NCI-H345 (cell line): ENCODE data around the gene ACP1.
"Not testable (repeated sequence)": the region's sequence is repeated elsewhere in the genome, so short reads cannot be mapped to it uniquely, and the experiment has no call there.

Experiments used
- DNase-seq: peaks from one replicate; lab custom pipeline; 2025; lab: John Stamatoyannopoulos, UW

Gene ACP1

DNA sequence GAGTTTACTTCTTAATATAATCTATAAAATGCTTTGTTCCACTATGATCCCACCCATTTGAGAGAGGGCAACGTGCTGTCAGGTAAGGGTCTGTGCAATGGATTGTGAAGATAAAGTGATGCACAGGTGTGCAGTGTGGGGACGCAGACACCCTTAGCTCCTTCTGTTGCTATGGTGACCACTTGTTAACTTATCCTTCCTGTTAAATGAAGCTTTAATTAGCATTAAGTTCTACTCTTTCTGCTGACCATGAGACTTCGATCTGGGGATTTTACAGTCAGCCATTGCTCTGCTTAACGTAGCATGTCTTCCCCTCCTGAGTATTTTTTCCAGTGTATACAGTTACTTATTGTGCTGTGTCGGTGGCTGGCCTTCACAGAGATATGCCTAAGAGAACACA, 46.2 kb downstream of the ACP1 start:
- DNase-seq = peak; percentile 46

DNA sequence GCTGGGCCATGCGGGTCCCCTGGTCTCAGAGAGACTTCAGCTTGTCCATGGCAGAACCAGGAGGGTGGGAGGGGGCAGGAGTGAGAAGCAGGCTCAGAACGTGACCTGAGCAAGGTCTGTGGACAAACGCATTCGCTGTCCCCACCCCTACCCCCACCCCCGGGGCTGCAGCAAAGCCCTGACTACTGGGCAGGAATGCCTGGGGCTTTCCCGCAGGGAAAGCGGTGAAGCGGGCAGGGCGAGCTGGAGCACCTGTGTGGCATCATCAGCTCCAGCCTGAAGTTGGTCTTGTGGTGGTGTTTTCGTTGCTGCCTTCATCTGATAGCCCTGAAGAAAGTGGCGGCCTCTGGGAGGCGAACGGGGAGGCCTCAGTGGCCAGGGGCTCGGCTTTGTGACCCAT, 49.2 kb downstream of the ACP1 start:
- peak; percentile 36 for DNase-seq

DNA sequence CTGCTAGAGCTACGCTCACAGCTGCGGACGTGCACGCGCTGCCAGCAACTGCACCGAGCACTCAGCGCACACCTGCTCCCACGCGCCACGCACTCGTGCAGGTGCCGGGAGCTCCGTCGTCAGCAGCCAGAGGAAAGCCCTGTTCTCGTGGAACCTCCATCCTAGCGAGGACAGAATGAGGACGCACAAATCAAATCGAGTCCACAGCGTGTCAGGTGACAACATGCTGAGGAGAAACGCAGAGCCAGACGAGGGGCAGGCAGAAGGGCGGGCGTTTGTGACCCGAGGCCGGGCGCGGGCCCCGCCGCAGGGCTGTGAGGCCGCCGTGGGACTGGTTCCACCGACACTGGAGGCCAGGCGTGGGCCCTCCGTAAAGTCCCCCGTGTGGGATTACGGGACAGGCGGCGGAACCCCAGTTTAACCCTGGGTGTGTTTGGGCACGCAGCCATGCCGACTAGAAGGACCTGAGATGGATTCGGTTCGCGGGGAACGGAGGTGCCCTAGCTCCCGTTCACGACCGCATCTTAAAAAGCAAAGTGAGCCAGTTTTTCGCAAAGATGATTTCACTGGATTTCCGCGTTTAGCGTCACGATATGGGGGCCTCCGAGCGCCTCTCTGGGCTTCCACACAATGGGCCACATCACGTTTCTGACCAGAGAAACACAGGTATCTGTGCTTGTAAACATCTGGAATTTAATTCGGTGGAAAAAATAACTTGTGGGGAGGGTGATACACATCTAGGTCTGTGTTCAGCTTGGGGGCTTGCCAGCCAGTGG, 50.0 kb downstream of the ACP1 start:
- DNase-seq = no peak

DNA sequence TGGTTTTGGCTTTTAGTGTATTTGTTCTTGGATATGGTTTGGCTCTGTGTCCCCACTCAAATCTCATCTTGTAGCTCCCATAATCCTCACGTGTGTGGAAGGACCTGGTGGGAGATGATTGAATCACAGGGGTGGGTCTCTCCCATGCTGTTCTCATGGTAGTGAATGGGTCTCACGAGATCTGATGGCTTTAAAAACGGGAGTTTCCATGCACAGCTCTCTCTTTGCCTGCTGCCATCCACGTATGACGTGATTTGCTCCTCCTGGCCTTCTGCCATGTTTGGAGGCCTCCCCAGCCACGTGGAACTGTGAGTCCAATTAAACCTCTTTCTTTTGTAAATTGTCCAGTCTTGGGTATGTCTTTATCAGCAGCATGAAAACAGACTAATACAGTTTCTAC, 51.2 kb downstream of the ACP1 start:
- DNase-seq = not testable (repeated sequence)

DNA sequence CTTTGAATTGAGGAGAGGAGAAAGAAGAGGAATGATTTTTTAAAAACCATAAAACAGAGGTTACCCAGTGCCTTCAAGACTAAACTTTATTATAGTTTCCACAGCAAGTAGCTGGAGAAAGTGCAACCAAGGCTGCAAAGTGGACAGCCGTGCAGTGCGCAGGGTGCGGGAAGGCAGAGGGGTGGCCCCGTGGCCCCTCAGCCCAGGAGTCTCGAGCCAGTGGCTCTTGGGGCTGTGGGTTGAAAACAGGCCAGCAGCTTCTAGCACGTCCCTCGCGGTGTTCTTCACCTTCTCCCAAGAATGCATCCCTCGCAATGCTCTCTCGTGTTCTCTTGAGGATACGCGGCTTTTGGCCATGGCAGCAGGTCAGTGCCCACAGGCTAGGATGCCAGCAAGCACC, 51.6 kb downstream of the ACP1 start:
- no peak for DNase-seq

DNA sequence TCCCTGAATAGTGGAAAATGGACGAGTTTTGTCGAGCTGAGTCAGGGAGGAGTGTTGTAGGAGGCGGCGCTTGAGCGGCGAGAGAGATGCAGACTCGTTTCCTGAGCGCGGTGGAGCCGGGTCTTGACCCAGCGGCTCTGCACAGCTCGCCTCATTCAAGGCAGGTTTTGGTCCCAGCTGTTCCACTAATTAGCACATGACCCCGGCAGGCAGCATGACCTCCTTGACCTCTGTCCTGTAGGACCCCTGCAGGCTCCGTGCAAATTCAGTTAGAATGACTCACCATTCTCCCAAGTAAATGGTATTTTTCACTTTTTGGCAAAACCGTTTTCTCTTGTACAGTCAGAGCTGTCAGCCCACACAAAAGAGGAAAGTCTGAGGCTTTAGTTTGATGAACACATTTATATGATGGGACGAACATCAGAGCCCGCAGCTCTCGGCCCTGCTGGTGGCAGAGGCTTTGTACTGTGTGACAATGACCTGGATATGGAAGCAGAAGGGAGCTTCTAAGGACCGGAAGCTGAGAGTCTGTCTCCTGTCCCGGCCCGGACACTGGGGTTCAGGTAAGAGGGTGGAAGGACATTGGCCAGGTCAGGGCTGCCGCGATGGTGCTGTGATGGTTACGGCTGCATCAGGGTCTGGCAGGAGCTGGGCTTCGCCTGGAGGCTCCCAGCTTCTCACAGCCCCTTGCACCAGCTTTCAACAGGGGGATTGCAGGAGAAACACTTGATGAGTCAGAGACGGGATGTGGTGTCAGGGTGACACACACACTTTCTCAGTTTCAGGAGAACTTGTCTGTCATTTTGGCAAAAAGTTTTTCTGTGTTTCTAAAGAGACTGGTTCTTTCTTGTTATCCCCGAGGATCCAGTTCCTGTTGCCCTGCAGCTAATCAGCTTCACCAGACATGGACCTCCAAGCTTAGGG, 53.0 kb downstream of the ACP1 start:
- DNase-seq = no peak

DNA sequence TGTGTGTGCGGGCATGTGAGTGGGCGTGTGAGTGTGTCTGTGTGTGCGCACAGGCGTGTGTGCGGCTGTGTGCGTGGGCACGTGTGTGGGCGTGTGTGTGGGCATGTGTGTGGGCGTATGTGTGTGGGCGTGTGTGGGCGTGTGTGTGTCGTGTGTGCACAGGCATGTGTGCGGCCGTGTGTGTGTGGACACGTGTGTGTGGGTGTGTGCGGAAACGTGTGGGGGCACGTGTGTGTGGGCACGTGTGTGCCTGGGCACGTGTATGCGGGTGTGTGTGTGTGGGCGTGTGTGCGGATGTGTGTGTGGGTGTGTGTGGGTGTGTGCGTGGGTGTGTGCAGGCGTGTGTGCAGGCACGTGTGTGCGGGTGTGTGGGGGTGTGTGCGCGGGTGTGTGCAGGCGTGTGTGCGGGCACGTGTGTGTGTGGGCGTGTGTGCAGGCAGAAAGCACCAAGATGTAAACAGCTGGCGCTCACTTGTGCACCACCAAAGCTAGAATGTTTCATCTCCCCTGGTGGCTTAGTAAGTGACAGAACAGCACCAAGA, 54.4 kb downstream of the ACP1 start:
- DNase-seq = no peak

DNA sequence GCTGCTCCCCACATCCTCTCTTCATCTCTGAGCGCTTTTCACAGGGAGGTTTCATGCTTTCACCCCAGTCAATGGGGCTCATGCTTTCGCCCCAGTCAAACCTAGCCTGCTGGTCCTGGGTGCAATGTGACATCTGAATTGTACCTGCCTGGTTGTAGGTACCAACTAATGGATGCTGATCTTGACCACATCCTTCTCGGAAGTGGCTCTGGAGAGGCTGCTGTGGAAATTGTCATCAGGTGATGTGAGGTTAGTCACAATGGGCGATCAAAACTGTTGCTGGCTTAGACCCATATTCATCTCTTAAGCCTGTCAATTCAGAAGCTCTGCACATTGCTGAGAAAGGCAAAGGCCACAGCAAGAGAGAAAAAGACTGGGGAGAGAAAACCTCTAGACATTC, 55.8 kb downstream of the ACP1 start:
- DNase-seq = no peak

DNA sequence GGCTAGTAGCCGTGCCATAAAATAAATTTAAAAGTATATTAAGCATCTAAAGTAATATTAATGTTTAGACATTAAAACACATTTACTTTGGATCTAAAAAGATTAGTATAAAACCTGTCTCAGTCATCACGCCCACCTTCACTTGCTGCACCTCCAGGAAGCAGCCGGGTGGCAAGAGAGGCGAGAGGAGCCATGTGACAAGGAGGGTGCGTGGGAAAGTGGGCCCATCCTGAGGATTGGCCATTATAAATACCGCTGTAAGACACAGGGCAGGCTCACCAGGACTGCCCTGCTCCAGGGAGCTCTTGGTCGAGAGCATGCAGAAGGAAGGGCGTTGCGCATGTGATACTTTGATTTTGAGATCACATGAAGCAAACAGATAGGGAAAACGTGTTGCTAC, 57.6 kb downstream of the ACP1 start:
- DNase-seq = no peak

DNA sequence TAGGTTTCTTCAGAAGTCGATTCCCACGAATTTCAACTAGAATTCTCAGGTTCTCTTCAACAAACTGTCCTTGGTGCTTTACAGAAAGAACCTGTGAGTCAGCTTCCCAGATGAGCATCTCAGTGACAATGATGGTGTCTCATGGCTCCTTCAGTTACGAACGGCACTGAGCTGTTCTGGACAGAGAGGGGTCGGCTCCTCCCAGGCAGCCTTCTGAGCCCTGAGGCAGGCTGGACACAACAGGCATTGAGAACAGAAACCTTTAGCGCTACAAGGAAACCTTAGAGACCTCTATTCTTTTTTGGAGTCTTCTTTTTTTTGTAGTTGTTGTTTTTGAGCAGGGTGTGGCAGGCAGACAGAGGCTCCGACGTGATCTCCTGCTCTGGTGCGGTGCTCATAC, 58.3 kb downstream of the ACP1 start:
- no peak for DNase-seq
